ENCODE results near the gene ACOT8. TPM values are rescaled to one million over a fixed set of nuclear protein-coding genes. Genes with fewer than 3 reads are reported as not detected.

Gene ACOT8
- total RNA-seq, 1 experiment from 2014 or later = 19.5 TPM

GRCh38 chr20:45813489-45813888 is 43.7 kb downstream of the ACOT8 start:
- H3K27me3 Mint-ChIP-seq (ENCODE audit: insufficient read depth, unreplicated experiment) = no peaks in the 10 kb centered on the region
- CTCF ChIA-PET = interaction anchor here (0.6 to 2.6 kb wide), 7 partner anchors 9 to 43 kb away, joined by 3 to 14 read pairs (median 3); no protein-coding TSS in a partner anchor
- H3K4me3 Mint-ChIP-seq (ENCODE audit: unreplicated experiment) = peak overlapping the region; percentile 85
- peaks cover 34% of the 10 kb centered on the region for H3K36me3 Mint-ChIP-seq (ENCODE audit: insufficient read depth, unreplicated experiment)
- intact Hi-C loops (cut with micrococcal nuclease) = no loop called here
- BruUV-seq (replicated peaks) = no TSS peak
- POLR2A ChIA-PET = interaction anchor here (0.9 to 2.8 kb wide), 7 partner anchors 11 to 567 kb away, joined by 3 to 17 read pairs (median 6); partner anchors contain the start of genes DNTTIP1, PCIF1, SNX21 and WFDC3
- H3K9me3 Mint-ChIP-seq (ENCODE audit: unreplicated experiment) = no peaks in the 10 kb centered on the region
- TF ChIP-seq, protein P1, sequence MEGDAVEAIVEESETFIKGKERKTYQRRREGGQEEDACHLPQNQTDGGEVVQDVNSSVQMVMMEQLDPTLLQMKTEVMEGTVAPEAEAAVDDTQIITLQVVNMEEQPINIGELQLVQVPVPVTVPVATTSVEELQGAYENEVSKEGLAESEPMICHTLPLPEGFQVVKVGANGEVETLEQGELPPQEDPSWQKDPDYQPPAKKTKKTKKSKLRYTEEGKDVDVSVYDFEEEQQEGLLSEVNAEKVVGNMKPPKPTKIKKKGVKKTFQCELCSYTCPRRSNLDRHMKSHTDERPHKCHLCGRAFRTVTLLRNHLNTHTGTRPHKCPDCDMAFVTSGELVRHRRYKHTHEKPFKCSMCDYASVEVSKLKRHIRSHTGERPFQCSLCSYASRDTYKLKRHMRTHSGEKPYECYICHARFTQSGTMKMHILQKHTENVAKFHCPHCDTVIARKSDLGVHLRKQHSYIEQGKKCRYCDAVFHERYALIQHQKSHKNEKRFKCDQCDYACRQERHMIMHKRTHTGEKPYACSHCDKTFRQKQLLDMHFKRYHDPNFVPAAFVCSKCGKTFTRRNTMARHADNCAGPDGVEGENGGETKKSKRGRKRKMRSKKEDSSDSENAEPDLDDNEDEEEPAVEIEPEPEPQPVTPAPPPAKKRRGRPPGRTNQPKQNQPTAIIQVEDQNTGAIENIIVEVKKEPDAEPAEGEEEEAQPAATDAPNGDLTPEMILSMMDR (IDR thresholded peaks at IDR 0.05; ENCODE audit: unreplicated experiment) = no peak
- DNase-seq (ENCODE audit: unreplicated experiment) = no peak
- peak overlapping the region; percentile 78 for H3K27ac Mint-ChIP-seq (ENCODE audit: low read depth, unreplicated experiment)
- peaks cover 31% of the 10 kb centered on the region for H3K4me1 Mint-ChIP-seq (ENCODE audit: insufficient read depth, unreplicated experiment)

DNA sequence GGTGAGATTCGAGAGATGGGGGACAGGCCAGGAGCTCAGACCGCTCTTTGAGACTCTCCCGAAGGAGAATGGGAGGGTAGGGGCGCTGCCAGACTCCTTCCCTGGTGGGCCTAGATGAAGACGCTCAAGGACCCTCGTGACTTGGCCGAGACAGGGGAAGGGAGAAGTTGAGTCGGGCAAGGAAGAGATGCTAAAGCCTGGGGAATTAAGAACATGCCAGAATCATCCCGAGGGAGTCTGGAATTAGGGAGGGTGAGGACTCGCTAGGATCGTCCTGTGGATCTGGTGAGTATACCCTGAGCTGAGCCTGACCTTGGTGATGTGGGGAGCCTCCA is 44.2 kb downstream of the ACOT8 start:
- Mint-ChIP-seq H3K9me3 (ENCODE audit: unreplicated experiment) (no peaks in the 10 kb centered on the region), H3K27me3 (ENCODE audit: insufficient read depth, unreplicated experiment) (no peaks in the 10 kb centered on the region), H3K27ac (ENCODE audit: low read depth, unreplicated experiment) (peak overlapping the region; percentile 78), H3K36me3 (ENCODE audit: insufficient read depth, unreplicated experiment) (peaks cover 39% of the 10 kb centered on the region), H3K4me1 (ENCODE audit: insufficient read depth, unreplicated experiment) (peaks cover 30% of the 10 kb centered on the region), H3K4me3 (ENCODE audit: unreplicated experiment) (peak overlapping the region; percentile 85)
- ChIA-PET POLR2A (interaction anchor here (0.9 to 2.8 kb wide), 7 partner anchors 12 to 567 kb away, joined by 3 to 17 read pairs (median 5); partner anchors contain the start of genes DNTTIP1, SNX21 and WFDC3), CTCF (interaction anchor here (0.6 to 2.6 kb wide), 9 partner anchors 9 to 534 kb away, joined by 3 to 14 read pairs (median 3); no protein-coding TSS in a partner anchor)
- BruUV-seq (replicated peaks) = TSS peak; percentile 72
- TF ChIP-seq, protein P1 (IDR thresholded peaks at IDR 0.05; ENCODE audit: unreplicated experiment) = no peak
- intact Hi-C loops (cut with micrococcal nuclease) = no loop called here
- DNase-seq (ENCODE audit: unreplicated experiment) = no peak

GRCh38 chr20:45812157-45813005 is 44.8 kb downstream of the ACOT8 start, which contains the start of gene UBE2C:
TSS of gene UBE2C (plus strand) at chr20:45812644. CDS start at chr20:45812696, 52 bp downstream.
- BruUV-seq (replicated peaks) = no TSS peak
- Mint-ChIP-seq H3K4me1 (ENCODE audit: insufficient read depth, unreplicated experiment) (peaks cover 24% of the 10 kb centered on the region), H3K27me3 (ENCODE audit: insufficient read depth, unreplicated experiment) (no peaks in the 10 kb centered on the region), H3K36me3 (ENCODE audit: insufficient read depth, unreplicated experiment) (peaks cover 45% of the 10 kb centered on the region), H3K27ac (ENCODE audit: low read depth, unreplicated experiment) (peak within 1 kb of the TSS; percentile 78), H3K9me3 (ENCODE audit: unreplicated experiment) (no peaks in the 10 kb centered on the region), H3K4me3 (ENCODE audit: unreplicated experiment) (peak within 1 kb of the TSS; percentile 85)
- intact Hi-C loops (cut with micrococcal nuclease) = no loop called here
- ChIA-PET CTCF (interaction anchor here (0.6 to 2.6 kb wide), 11 partner anchors 8 to 534 kb away, joined by 3 to 14 read pairs (median 3); no protein-coding TSS in a partner anchor), POLR2A (interaction anchor here (1.0 to 2.8 kb wide), 6 partner anchors 14 to 151 kb away, joined by 3 to 17 read pairs (median 5); partner anchors contain the start of genes DNTTIP1, SNX21 and WFDC3)
- TF ChIP-seq, protein P1 (IDR thresholded peaks at IDR 0.05; ENCODE audit: unreplicated experiment) = no peak
- peak; percentile 99 for DNase-seq (ENCODE audit: unreplicated experiment)

Data from MCF 10A (cell line).